Activated CD4-positive, alpha-beta T cell treated with anti-CD3 and anti-CD28 coated beads, Interleukin-2, amount 50 U/mL, for 24 hours (primary cell): ENCODE results near the gene MNT.
"Not testable (repeated sequence)": the region's sequence is repeated elsewhere in the genome, so short reads cannot be mapped to it uniquely, and the experiment has no call there.

Experiments used
- DNase-seq, 2 donors: peaks; one replicate each; pipeline ENCODE4 v3.0.0-alpha.2; 2020; ENCODE audit warnings: low read depth in 1 of 2, low spot score in 1 of 2

The MNT gene

GRCh38 chr17:2400877-2401425, at the start of gene MNT:
Gene MNT (minus strand): TSS chr17:2401060. CDS start chr17:2400712, 348 bp downstream.
- DNase-seq, result peak; percentile 82 to 88

- no peak for DNase-seq
These were observed 49.3 kb upstream of the MNT start for GRCh38 chr17:2450016-2450650.

GRCh38 chr17:2449486-2449885, 48.6 kb upstream of the MNT start:
- no peak for DNase-seq

GRCh38 chr17:2447479-2447878, 46.6 kb upstream of the MNT start:
- not testable (repeated sequence) for DNase-seq

GRCh38 chr17:2445638-2446037, 44.8 kb upstream of the MNT start:
- no peak for DNase-seq

GRCh38 chr17:2444382-2444781, 43.5 kb upstream of the MNT start:
- no peak for DNase-seq

- DNase-seq, result no peak
These were observed 41.3 kb upstream of the MNT start for GRCh38 chr17:2442166-2442565.

- DNase-seq, result no peak
These were observed 40.1 kb upstream of the MNT start for GRCh38 chr17:2440930-2441329.

GRCh38 chr17:2439997-2440396, 39.1 kb upstream of the MNT start:
- DNase-seq, result not testable (repeated sequence)

- DNase-seq, result no peak
These were observed 38.0 kb upstream of the MNT start for GRCh38 chr17:2438823-2439222.

- no peak for DNase-seq
These were observed 35.6 kb upstream of the MNT start for GRCh38 chr17:2436316-2436905.

- no peak for DNase-seq
These were observed 35.0 kb upstream of the MNT start for GRCh38 chr17:2435862-2436261.

GRCh38 chr17:2435181-2435741, 34.4 kb upstream of the MNT start:
- DNase-seq, result no peak

GRCh38 chr17:2433696-2434095, 32.8 kb upstream of the MNT start:
- no peak for DNase-seq

GRCh38 chr17:2427910-2428309, 27.1 kb upstream of the MNT start:
- no peak for DNase-seq

- no peak for DNase-seq
These were observed 26.4 kb upstream of the MNT start for GRCh38 chr17:2427215-2427614.

GRCh38 chr17:2423271-2423670, 22.4 kb upstream of the MNT start:
- DNase-seq, result no peak

GRCh38 chr17:2421315-2422147, 20.7 kb upstream of the MNT start:
- no peak for DNase-seq

- DNase-seq, result no peak
These were observed 19.3 kb upstream of the MNT start for GRCh38 chr17:2420176-2420575.

- no peak for DNase-seq
These were observed 18.6 kb upstream of the MNT start for GRCh38 chr17:2419486-2419885.

GRCh38 chr17:2418572-2418971, 17.7 kb upstream of the MNT start:
- DNase-seq, result no peak
